ENCODE results near the gene CDKN1C.

CDKN1C gene

GRCh38 chr11:2934021-2934550 is 48.5 kb upstream of the CDKN1C start:
- no peak for TF ChIP-seq PPARA (CRISPR knock-in tag; IDR thresholded peaks at IDR 0.05; ENCODE audit: borderline replicate concordance)
- TF ChIP-seq ZFP3 (CRISPR knock-in tag; IDR thresholded peaks at IDR 0.05): peak; percentile 85
- TF ChIP-seq SNAI2 (CRISPR knock-in tag; IDR thresholded peaks at IDR 0.05): no peak
- no peak for TF ChIP-seq ISL1 (CRISPR knock-in tag; IDR thresholded peaks at IDR 0.05)

DNA sequence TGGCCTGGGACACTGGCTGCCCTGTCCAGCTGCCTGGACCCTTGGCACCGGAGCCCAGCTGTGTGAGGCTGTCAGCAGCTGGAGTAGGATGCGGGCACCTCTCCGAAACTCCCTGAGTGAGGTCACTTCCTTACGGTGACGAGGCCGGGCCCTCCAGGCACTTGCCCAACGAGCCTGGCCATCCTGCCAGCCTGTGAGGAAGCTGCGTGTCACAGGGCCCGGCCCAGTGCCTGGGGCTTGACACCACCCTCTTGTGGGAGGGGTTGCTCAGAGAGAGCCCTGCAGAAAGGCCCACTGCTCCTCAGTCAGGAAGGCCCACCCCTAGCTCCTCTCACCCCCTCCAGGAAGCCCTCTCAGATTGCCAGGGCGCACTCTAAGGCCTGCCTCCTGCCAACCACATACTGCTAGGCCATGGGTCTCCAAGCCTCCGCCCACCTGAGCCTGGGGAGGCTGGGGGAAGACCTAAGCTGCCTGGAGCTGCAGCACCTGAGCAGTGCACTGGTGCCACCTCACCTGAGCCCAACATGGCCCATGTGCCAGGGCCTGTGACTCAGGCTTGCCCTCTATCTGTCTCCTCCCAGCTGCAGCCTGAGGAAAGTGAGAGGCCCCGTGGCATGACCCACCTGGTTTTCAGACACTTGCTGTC is 47.9 kb upstream of the CDKN1C start:
- ATAC-seq: peak; percentile 48
- TF ChIP-seq BACH2 (CRISPR knock-in tag; IDR thresholded peaks at IDR 0.05; ENCODE audit: borderline replicate concordance) (no peak), ARNTL (CRISPR knock-in tag; IDR thresholded peaks at IDR 0.05; ENCODE audit: borderline replicate concordance, low read depth) (no peak), CSDC2 (CRISPR knock-in tag; IDR thresholded peaks at IDR 0.05) (no peak), ZFP3 (CRISPR knock-in tag; IDR thresholded peaks at IDR 0.05) (no peak)
- TF ChIP-seq, protein P1, sequence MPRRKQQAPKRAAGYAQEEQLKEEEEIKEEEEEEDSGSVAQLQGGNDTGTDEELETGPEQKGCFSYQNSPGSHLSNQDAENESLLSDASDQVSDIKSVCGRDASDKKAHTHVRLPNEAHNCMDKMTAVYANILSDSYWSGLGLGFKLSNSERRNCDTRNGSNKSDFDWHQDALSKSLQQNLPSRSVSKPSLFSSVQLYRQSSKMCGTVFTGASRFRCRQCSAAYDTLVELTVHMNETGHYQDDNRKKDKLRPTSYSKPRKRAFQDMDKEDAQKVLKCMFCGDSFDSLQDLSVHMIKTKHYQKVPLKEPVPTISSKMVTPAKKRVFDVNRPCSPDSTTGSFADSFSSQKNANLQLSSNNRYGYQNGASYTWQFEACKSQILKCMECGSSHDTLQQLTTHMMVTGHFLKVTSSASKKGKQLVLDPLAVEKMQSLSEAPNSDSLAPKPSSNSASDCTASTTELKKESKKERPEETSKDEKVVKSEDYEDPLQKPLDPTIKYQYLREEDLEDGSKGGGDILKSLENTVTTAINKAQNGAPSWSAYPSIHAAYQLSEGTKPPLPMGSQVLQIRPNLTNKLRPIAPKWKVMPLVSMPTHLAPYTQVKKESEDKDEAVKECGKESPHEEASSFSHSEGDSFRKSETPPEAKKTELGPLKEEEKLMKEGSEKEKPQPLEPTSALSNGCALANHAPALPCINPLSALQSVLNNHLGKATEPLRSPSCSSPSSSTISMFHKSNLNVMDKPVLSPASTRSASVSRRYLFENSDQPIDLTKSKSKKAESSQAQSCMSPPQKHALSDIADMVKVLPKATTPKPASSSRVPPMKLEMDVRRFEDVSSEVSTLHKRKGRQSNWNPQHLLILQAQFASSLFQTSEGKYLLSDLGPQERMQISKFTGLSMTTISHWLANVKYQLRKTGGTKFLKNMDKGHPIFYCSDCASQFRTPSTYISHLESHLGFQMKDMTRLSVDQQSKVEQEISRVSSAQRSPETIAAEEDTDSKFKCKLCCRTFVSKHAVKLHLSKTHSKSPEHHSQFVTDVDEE (CRISPR knock-in tag; IDR thresholded peaks at IDR 0.05): no peak

More at GRCh38 chr11:2934021-2934550, 48.5 kb upstream of the CDKN1C start:
- ATAC-seq: no peak

DNA sequence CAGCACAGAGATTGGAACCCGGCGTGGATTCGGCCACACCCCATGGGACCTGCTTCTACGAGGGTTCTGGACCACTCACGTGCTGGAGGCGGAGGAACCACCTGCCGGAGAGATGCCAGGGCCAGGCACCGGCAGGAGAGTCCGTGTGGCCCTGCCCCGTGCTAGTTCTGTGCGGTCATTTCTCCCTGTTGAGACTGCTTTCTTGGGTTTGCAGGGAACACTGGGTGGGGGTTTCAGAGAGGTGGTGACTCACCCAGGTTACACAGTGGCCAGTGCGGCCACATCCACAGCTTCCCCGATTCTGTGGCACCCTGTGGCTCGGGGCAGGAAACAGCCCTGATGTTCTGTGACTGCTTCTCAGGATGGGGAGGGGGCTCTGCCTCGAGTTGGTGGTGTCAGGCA is 47.3 kb upstream of the CDKN1C start:
- ATAC-seq: no peak
- TF ChIP-seq, protein P1 (CRISPR knock-in tag; IDR thresholded peaks at IDR 0.05): no peak
- TF ChIP-seq RARB (CRISPR knock-in tag; IDR thresholded peaks at IDR 0.05): no peak
- TF ChIP-seq SNAI2 (CRISPR knock-in tag; IDR thresholded peaks at IDR 0.05): no peak
- no peak for TF ChIP-seq ISL1 (CRISPR knock-in tag; IDR thresholded peaks at IDR 0.05)
- TF ChIP-seq OSR1 (CRISPR knock-in tag; IDR thresholded peaks at IDR 0.05): no peak
- no peak for TF ChIP-seq ZNF70 (CRISPR knock-in tag; IDR thresholded peaks at IDR 0.05)
- no peak for TF ChIP-seq ESRRG (CRISPR knock-in tag; IDR thresholded peaks at IDR 0.05)
- no peak for TF ChIP-seq TOX (CRISPR knock-in tag; IDR thresholded peaks at IDR 0.05; ENCODE audit: borderline replicate concordance)
- no peak for TF ChIP-seq BACH2 (CRISPR knock-in tag; IDR thresholded peaks at IDR 0.05; ENCODE audit: borderline replicate concordance)
- TF ChIP-seq ZC3H10 (CRISPR knock-in tag; IDR thresholded peaks at IDR 0.05): no peak

GRCh38 chr11:2931771-2932738 is 46.5 kb upstream of the CDKN1C start:
- TF ChIP-seq, protein P2, sequence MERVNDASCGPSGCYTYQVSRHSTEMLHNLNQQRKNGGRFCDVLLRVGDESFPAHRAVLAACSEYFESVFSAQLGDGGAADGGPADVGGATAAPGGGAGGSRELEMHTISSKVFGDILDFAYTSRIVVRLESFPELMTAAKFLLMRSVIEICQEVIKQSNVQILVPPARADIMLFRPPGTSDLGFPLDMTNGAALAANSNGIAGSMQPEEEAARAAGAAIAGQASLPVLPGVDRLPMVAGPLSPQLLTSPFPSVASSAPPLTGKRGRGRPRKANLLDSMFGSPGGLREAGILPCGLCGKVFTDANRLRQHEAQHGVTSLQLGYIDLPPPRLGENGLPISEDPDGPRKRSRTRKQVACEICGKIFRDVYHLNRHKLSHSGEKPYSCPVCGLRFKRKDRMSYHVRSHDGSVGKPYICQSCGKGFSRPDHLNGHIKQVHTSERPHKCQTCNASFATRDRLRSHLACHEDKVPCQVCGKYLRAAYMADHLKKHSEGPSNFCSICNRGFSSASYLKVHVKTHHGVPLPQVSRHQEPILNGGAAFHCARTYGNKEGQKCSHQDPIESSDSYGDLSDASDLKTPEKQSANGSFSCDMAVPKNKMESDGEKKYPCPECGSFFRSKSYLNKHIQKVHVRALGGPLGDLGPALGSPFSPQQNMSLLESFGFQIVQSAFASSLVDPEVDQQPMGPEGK (CRISPR knock-in tag; IDR thresholded peaks at IDR 0.05; ENCODE audit: borderline replicate concordance): no peak
- no peak for TF ChIP-seq ZNF8 (CRISPR knock-in tag; IDR thresholded peaks at IDR 0.05)
- no peak for TF ChIP-seq BACH2 (CRISPR knock-in tag; IDR thresholded peaks at IDR 0.05; ENCODE audit: borderline replicate concordance)
- TF ChIP-seq ZNF70 (CRISPR knock-in tag; IDR thresholded peaks at IDR 0.05): no peak
- TF ChIP-seq, protein P3, sequence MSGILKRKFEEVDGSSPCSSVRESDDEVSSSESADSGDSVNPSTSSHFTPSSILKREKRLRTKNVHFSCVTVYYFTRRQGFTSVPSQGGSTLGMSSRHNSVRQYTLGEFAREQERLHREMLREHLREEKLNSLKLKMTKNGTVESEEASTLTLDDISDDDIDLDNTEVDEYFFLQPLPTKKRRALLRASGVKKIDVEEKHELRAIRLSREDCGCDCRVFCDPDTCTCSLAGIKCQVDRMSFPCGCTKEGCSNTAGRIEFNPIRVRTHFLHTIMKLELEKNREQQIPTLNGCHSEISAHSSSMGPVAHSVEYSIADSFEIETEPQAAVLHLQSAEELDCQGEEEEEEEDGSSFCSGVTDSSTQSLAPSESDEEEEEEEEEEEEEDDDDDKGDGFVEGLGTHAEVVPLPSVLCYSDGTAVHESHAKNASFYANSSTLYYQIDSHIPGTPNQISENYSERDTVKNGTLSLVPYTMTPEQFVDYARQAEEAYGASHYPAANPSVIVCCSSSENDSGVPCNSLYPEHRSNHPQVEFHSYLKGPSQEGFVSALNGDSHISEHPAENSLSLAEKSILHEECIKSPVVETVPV (CRISPR knock-in tag; IDR thresholded peaks at IDR 0.05): no peak
- TF ChIP-seq CREB5 (CRISPR knock-in tag; IDR thresholded peaks at IDR 0.05; ENCODE audit: low read depth): no peak
- no peak for TF ChIP-seq ARNTL (CRISPR knock-in tag; IDR thresholded peaks at IDR 0.05; ENCODE audit: borderline replicate concordance, low read depth)
- no peak for TF ChIP-seq SNAI2 (CRISPR knock-in tag; IDR thresholded peaks at IDR 0.05)
- no peak for TF ChIP-seq GLIS3 (CRISPR knock-in tag; IDR thresholded peaks at IDR 0.05)
- no peak for TF ChIP-seq ZNF565 (CRISPR knock-in tag; conservative IDR thresholded peaks at IDR 0.05; ENCODE audit: low read depth)
- no peak for TF ChIP-seq PPARA (CRISPR knock-in tag; IDR thresholded peaks at IDR 0.05; ENCODE audit: borderline replicate concordance)
- TF ChIP-seq POU6F1 (CRISPR knock-in tag; IDR thresholded peaks at IDR 0.05; ENCODE audit: borderline replicate concordance, low read depth): no peak
- TF ChIP-seq RARB (CRISPR knock-in tag; IDR thresholded peaks at IDR 0.05): no peak
- ATAC-seq: no peak
